A549 (cell line): ENCODE measurements around the gene KRT38. TPM values are rescaled to one million over a fixed set of nuclear protein-coding genes. Genes with fewer than 3 reads are reported as not detected.

Experiments
- ATAC-seq, 2 experiments: fragments of 200-7000 bp in 1 of 2; fragments of >200 bp in 1 of 2; cut with Nextera tagmentation in 1 of 2; cut with Tn5 transposase in 1 of 2; 3 replicates each; pipeline versions ENCODE4 v1.8.0 to v1.9.1; 2018 to 2020; ENCODE audit warnings: mild to moderate bottlenecking in 1 of 2, moderate library complexity in 1 of 2
- CTCF ChIA-PET: fragments of 300-600 bp; sonication (Branson Sonifier 250); formaldehyde crosslinking; extraction: SDS; loops from one replicate; lab custom pipeline; 2021; ENCODE audit warnings: antibody characterized with exemption, inconsistent platforms; lab: Yijun Ruan, JAX
- POLR2A ChIA-PET: fragments of 350-600 bp; formaldehyde crosslinking; extraction: SDS; loops from one replicate; lab custom pipeline; 2021; ENCODE audit warnings: antibody characterized with exemption, inconsistent platforms; lab: Yijun Ruan, JAX
- DNase-seq, 2 experiments: peaks; one replicate each; pipeline versions ENCODE4 v3.0.0 to v3.0.0-alpha.2; 2011 to 2016; ENCODE audit warnings: low read depth in 1 of 2, low spot score in 1 of 2
- FAIRE-seq: peaks from 2 replicates; lab custom pipeline; 2011; peaks lifted over from hg19 to GRCh38; lab: Jason Lieb, UNC
- H3K27ac ChIP-seq, 2 experiments: fragments of >200 bp; sonication (Bioruptor Twin); formaldehyde crosslinking; 3 replicates each; pipeline ENCODE4 v1.5.1; 2016 to 2017
- H3K4me1 ChIP-seq: fragments of >200 bp; sonication (Bioruptor Twin); formaldehyde crosslinking; 3 replicates; pipeline ENCODE4 v1.6.1; 2016
- H3K4me2 ChIP-seq: fragments of >200 bp; sonication (Bioruptor Twin); formaldehyde crosslinking; 3 replicates; pipeline ENCODE4 v1.6.1; 2016
- H3K4me3 ChIP-seq: fragments of >200 bp; sonication (Bioruptor Twin); formaldehyde crosslinking; 3 replicates; pipeline ENCODE4 v1.5.1; 2016
- H3K9me3 ChIP-seq: fragments of >200 bp; sonication (Bioruptor Twin); formaldehyde crosslinking; 3 replicates; pipeline ENCODE4 v1.6.1; 2016
- ATOH8 ChIP-seq: fragments of 250-450 bp; sonication (Bioruptor Pico); IDR thresholded peaks from 2 replicates; pipeline ENCODE4 v1.5.0; 2020; ENCODE audit warnings: low read depth, mild to moderate bottlenecking, moderate library complexity
- BHLHE40 ChIP-seq: IDR thresholded peaks from 2 replicates; pipeline ENCODE4 v1.6.1; 2012; ENCODE audit warnings: low read depth, low read length, inconsistent platforms
- E2F6 ChIP-seq: IDR thresholded peaks from 2 replicates; pipeline ENCODE4 v1.6.1; 2012; ENCODE audit warnings: low read depth, borderline replicate concordance
- ESRRA ChIP-seq: fragments of 150-350 bp; IDR thresholded peaks from 2 replicates; pipeline ENCODE4 v1.6.1; 2014; ENCODE audit warnings: mild to moderate bottlenecking, low read length, borderline replicate concordance
- FOXS1 ChIP-seq: fragments of 250-450 bp; sonication (Bioruptor Pico); IDR thresholded peaks from 2 replicates; pipeline ENCODE4 v1.5.0; 2020; ENCODE audit warnings: mild to moderate bottlenecking, moderate library complexity
- GATA3 ChIP-seq: IDR thresholded peaks from 2 replicates; pipeline ENCODE4 v1.6.1; 2012; ENCODE audit warnings: borderline replicate concordance
- HES2 ChIP-seq: fragments of >200 bp; sonication (Bioruptor Twin); formaldehyde crosslinking; IDR thresholded peaks from 2 replicates; pipeline ENCODE4 v1.6.1; 2016
- HEYL ChIP-seq: fragments of 250-450 bp; sonication (Bioruptor Pico); IDR thresholded peaks from 2 replicates; pipeline ENCODE4 v1.8.0; 2021; ENCODE audit warnings: mild to moderate bottlenecking, moderate library complexity
- JUNB ChIP-seq: fragments of >200 bp; sonication (Bioruptor Twin); formaldehyde crosslinking; IDR thresholded peaks from 2 replicates; pipeline ENCODE4 v1.6.1; 2016
- MAFK ChIP-seq: fragments of 450-650 bp; IDR thresholded peaks from 2 replicates; pipeline ENCODE4 v1.6.1; 2014; ENCODE audit not compliant: partially characterized antibody
- MAZ ChIP-seq: fragments of 150-350 bp; IDR thresholded peaks from 2 replicates; pipeline ENCODE4 v1.6.1; 2014; ENCODE audit warnings: antibody characterized with exemption, low read depth, low read length, borderline replicate concordance
- NR3C1 ChIP-seq: fragments of >200 bp; sonication (Bioruptor Twin); formaldehyde crosslinking; IDR thresholded peaks from 3 replicates; pipeline ENCODE4 v1.6.1; 2017
- PHF8 ChIP-seq: fragments of 200-600 bp; sonication (generic); IDR thresholded peaks from 2 replicates; pipeline ENCODE4 v1.6.1; 2016; ENCODE audit warnings: low read depth, mild to moderate bottlenecking, antibody characterized with exemption, moderate library complexity, borderline replicate concordance
- POLR2AphosphoS2 ChIP-seq: conservative IDR thresholded peaks from 2 replicates; pipeline ENCODE4 v1.6.1; 2012; ENCODE audit warnings: low read length, improper control_type of control experiment, inconsistent platforms
- REST ChIP-seq: fragments of 200-600 bp; sonication (generic); IDR thresholded peaks from 2 replicates; pipeline ENCODE4 v1.6.1; 2016; ENCODE audit warnings: antibody characterized with exemption, mild to moderate bottlenecking, moderate library complexity
- RFX5 ChIP-seq: fragments of 450-650 bp; IDR thresholded peaks from 2 replicates; pipeline ENCODE4 v1.7.1; 2014; ENCODE audit warnings: antibody characterized with exemption, mild to moderate bottlenecking, moderate library complexity
- RNF2 ChIP-seq: fragments of 200-600 bp; sonication (generic); IDR thresholded peaks from 2 replicates; pipeline ENCODE4 v1.6.1; 2016; ENCODE audit warnings: low read depth, mild to moderate bottlenecking, antibody characterized with exemption, moderate library complexity, borderline replicate concordance
- SMC3 ChIP-seq: fragments of >200 bp; sonication (Bioruptor Twin); formaldehyde crosslinking; IDR thresholded peaks from 3 replicates; pipeline ENCODE4 v1.6.1; 2018; ENCODE audit warnings: inconsistent platforms
- TFCP2L1 ChIP-seq: fragments of 250-450 bp; sonication (Bioruptor Pico); IDR thresholded peaks from 2 replicates; pipeline ENCODE4 v1.5.0; 2021; ENCODE audit warnings: mild to moderate bottlenecking
- TP53 ChIP-seq: fragments of 250-450 bp; sonication (Bioruptor Pico); IDR thresholded peaks from 2 replicates; pipeline ENCODE4 v1.5.0; 2021; ENCODE audit warnings: mild to moderate bottlenecking, moderate library complexity
- ZC3H11A ChIP-seq: fragments of 450-650 bp; IDR thresholded peaks from 2 replicates; pipeline ENCODE4 v1.6.1; 2014; ENCODE audit warnings: antibody characterized with exemption, mild to moderate bottlenecking
- ZSCAN20 ChIP-seq: fragments of 250-450 bp; sonication (Bioruptor Pico); IDR thresholded peaks from 2 replicates; pipeline ENCODE4 v1.8.0; 2022; ENCODE audit warnings: mild to moderate bottlenecking, moderate library complexity
- WGBS: methylation state at CpG from one replicate; pipeline ENCODE4 v1.1.6; 2017; ENCODE audit errors: missing lambda C conversion rate; 5-methylcytosine and 5-hydroxymethylcytosine counted together
- polyA plus RNA-seq, 4 experiments: library from polyadenylated mRNA; depleted of rRNA in 3 of 4; stranded (reverse); fragments of >200 nt; fragmentation: RNase III in 1 of 4; extraction: RNeasy Plus Mini Kit Qiagen cat#74134 plus additional on column Dnase treatment in 1 of 4; gene quantifications; 2 replicates in 3 of 4; 3 replicates in 1 of 4; pipeline ENCODE4 v1.2.3, GENCODE V29; 2011 to 2017

The KRT38 gene
- polyA plus RNA-seq, 2 of the 4 experiments (the other 2 are of a cell fraction), result not detected

- CTCF ChIA-PET, result interaction anchor here (1.1 to 3.0 kb wide), 4 partner anchors 12 to 196 kb away, joined by 3 to 13 read pairs (median 4); no protein-coding TSS in a partner anchor
- no peaks in the 10 kb centered on the region for H3K4me1 ChIP-seq
- FAIRE-seq (no peak), DNase-seq (no peak), ATAC-seq (no peak)
- H3K27ac ChIP-seq, result no peak overlapping the region
- H3K9me3 ChIP-seq, result no peaks in the 10 kb centered on the region
- no peak overlapping the region for H3K4me2 ChIP-seq
- WGBS, result 35% methylated on average over 2 of the region's 2 CpGs
- peak; percentile 34 for TF ChIP-seq MAFK
- TF ChIP-seq PHF8, result no peak
- no peak overlapping the region for H3K4me3 ChIP-seq
- POLR2A ChIA-PET, result no interaction called here
Observed at GRCh38 chr17:41451154-41451728, 10.5 kb upstream of the KRT38 start.

GRCh38 chr17:41449008-41449407 is 8.2 kb upstream of the KRT38 start:
- no peak for DNase-seq
- Histone ChIP-seq H3K4me2 (no peak overlapping the region), H3K4me1 (no peaks in the 10 kb centered on the region)
- POLR2A ChIA-PET, result no interaction called here
- no peak for FAIRE-seq
- CTCF ChIA-PET, result interaction anchor here (0.9 to 3.0 kb wide), 5 partner anchors 9 to 200 kb away, joined by 3 to 15 read pairs (median 5); no protein-coding TSS in a partner anchor
- TF ChIP-seq E2F6, result no peak
- no peak for TF ChIP-seq HEYL (CRISPR knock-in tag)
- TF ChIP-seq, all 56 proteins: peak for 0
- WGBS, result 51% methylated on average over 6 of the region's 6 CpGs
- Histone ChIP-seq H3K4me3 (no peak overlapping the region), H3K9me3 (no peaks in the 10 kb centered on the region), H3K27ac (no peak overlapping the region)
- ATAC-seq, result no peak; a peak in 2 of 6 replicates

GRCh38 chr17:41448506-41448905 is 7.7 kb upstream of the KRT38 start:
- DNase-seq, result no peak
- no peak overlapping the region for H3K4me3 ChIP-seq
- H3K27ac ChIP-seq, result no peak overlapping the region
- FAIRE-seq, result no peak
- ChIA-PET POLR2A (no interaction called here), CTCF (interaction anchor here (0.9 to 3.0 kb wide), 5 partner anchors 9 to 200 kb away, joined by 3 to 15 read pairs (median 5); no protein-coding TSS in a partner anchor)
- 50% methylated on average over 2 of the region's 2 CpGs for WGBS
- no peak for ATAC-seq
- no peaks in the 10 kb centered on the region for H3K9me3 ChIP-seq
- TF ChIP-seq SMC3, result no peak
- TF ChIP-seq ESRRA, result no peak
- TF ChIP-seq MAZ, result no peak
- no peak for TF ChIP-seq RNF2
- TF ChIP-seq FOXS1 (CRISPR knock-in tag), result no peak
- no peak for TF ChIP-seq ATOH8 (CRISPR knock-in tag)
- TF ChIP-seq GATA3, result no peak
- no peak for TF ChIP-seq POLR2AphosphoS2
- no peak for TF ChIP-seq NR3C1
- no peak for TF ChIP-seq HEYL (CRISPR knock-in tag)
- TF ChIP-seq E2F6, result no peak
- TF ChIP-seq MAFK, result no peak
- TF ChIP-seq HES2, result no peak
- no peak overlapping the region for H3K4me2 ChIP-seq
- H3K4me1 ChIP-seq, result no peaks in the 10 kb centered on the region

- Histone ChIP-seq H3K27ac (no peak overlapping the region), H3K4me2 (no peak overlapping the region), H3K4me1 (no peaks in the 10 kb centered on the region), H3K9me3 (no peaks in the 10 kb centered on the region), H3K4me3 (no peak overlapping the region)
- WGBS, result 35% methylated on average over 2 of the region's 2 CpGs
- ChIA-PET POLR2A (interaction anchor here (0.7 kb wide), 1 partner anchor 543 kb away, joined by 9 read pairs; no protein-coding TSS in a partner anchor), CTCF (interaction anchor here (1.0 to 3.0 kb wide), 4 partner anchors 9 to 103 kb away, joined by 3 to 15 read pairs (median 5); no protein-coding TSS in a partner anchor)
- peak; percentile 63 for FAIRE-seq
- no peak for ATAC-seq
- DNase-seq, result no peak
- TF ChIP-seq TFCP2L1 (CRISPR knock-in tag) (no peak), RFX5 (no peak), MAFK (no peak), BHLHE40 (no peak), TP53 (CRISPR knock-in tag) (no peak), JUNB (no peak), NR3C1 (no peak), ZSCAN20 (no peak), HEYL (CRISPR knock-in tag) (no peak), REST (no peak), ZC3H11A (no peak)
Observed at GRCh38 chr17:41446806-41447205, 6.0 kb upstream of the KRT38 start.
